ENCODE measurements around the gene XPNPEP2.

XPNPEP2 gene

DNA sequence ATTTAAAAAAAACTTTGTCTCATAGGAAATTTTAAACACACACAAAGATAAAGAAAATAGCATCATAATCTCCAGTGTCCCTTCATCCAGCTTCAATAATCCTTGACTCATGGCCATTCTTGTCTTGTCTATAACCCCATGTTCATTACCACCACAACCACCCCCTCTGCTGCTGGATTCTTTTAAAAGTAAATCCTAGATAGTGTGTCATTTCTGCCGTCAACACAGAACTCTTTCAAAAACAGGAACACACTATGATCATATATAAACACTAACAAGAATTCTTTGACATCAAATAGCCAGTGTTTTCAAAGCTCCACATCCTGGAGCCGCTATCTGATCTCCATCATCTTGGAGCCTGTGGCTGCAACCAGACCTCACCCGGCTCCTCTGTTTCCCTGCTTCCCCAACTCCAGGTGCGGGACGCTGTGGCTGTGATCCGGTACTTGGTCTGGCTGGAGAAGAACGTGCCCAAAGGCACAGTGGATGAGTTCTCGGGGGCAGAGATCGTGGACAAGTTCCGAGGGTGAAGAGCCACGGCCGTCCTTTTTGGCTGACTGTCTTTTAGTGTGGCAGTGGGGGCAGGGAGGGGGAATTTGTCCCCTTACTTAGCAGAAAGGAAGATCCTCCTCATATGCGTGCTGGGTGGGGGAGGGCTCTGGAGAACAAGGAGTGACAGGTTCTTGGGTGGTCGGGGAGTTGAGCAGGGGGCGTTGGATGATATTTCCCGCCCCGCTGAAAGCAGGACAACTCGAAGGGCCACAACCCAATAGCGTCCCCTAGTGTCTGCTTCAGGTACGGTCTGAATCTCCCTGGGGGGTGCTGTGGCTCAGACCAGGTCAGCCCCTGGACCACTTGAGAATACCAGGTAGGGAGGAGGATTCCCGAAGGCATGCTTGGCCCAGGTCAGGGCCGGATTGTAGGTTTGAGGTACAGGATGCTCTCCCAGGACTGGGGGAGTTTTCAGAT lies 15.6 kb downstream of the XPNPEP2 start:
- no peak for DNase-seq (ENCODE audit: low spot score)

DNA sequence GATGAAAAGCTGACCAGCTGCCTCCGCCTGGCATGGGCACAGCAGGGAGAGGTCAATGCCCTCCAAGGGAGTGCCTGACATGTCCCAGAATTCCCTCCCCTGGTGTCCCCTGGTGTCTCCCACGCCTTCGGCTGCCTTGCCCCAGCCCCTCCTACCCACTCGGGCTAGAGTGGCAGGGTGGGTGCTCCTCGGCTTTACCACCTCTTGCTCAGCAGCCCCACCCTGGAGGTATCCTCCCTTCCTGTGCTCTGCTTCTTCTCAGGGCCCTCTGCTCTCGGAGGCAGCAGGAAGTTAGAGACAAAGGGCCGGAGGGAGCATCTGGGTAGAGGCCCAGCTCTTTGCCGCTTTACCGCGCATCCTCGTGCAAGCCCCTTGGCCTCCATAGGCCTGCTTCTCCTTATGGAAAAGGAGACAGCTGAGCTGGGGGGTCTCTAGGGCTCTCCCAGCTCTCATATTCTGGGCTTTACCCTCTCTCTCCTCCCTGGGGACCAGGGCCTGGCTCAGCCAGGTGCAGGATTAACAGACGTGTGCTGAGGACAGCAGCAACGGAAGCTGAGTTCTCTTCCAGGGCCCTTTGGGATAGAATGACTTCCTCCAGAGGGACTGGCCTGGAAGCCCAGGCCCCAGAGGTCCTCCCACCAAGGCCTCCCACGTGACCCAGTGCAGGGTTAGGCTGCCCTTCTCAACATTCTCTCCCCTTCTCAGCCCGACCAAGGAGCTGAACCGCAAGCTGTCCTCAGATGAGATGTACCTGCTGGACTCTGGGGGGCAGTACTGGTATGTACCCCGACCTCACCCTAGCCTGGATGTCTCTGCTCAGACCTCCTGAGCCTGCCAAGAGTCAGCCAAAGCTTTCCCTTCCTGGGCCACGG lies 17.2 kb downstream of the XPNPEP2 start:
- DNase-seq (ENCODE audit: low spot score) = no peak

DNA sequence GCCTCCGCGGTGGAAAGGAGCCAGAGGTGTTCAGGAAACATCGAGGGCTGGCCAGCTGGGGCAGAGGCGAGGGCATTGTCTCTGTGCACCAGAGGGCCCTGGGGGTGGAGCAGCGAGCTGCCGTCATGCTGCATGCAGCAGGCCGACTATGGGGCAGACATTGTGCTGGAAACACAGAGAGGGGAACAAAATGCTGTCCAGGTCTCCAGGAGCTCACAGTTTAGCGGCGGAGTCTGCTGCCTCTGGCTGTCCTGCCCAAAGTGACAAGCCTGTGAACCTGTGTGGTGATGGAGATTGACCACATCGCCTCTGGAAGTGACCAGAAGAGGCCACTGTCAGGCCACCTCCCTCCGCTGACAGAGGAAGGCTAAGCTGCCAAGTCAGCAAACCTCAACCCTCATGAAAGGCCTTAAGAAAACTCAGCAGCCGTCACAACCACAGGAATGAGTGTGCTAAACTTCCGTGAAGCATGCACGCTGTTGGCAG lies 20.8 kb downstream of the XPNPEP2 start:
- DNase-seq (ENCODE audit: low spot score) = no peak

DNA sequence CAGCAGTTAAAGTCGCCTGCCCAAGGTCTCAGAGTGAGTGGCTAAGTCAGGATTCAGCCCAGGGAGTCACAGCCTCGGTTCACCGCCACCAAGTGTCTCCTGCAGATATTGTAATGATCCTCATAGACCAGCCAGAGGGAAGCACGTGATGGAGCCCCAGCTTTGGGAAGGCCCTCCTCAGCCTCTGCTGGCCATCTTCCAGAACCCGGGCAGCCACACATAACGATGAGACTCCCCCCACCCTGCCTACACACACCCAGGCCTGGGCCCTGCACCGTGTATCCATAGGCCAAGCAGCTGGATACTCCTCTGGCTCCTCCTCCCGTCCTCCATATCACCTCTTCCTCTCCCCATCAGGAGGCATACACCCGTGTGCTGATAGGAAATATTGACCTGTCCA lies 21.4 kb downstream of the XPNPEP2 start:
- no peak for DNase-seq (ENCODE audit: low spot score)

DNA sequence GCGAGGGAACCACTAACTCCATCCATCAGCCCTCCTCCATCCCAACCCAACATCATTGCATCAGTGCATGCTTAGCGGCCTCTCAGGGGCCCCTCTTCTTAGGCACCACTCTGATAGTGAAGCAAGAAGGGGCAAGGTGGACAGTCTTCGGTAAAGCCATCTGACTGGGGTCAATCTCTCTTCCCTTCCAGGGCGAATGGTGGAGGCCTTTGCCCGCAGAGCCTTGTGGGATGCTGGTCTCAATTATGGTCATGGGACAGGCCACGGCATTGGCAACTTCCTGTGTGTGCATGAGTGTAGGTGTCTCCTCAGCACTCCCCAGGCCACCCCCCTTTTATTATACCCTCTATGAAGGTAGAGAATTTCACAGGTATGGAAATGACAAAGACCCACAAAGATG lies 22.2 kb downstream of the XPNPEP2 start:
- no peak for DNase-seq (ENCODE audit: low spot score)

DNA sequence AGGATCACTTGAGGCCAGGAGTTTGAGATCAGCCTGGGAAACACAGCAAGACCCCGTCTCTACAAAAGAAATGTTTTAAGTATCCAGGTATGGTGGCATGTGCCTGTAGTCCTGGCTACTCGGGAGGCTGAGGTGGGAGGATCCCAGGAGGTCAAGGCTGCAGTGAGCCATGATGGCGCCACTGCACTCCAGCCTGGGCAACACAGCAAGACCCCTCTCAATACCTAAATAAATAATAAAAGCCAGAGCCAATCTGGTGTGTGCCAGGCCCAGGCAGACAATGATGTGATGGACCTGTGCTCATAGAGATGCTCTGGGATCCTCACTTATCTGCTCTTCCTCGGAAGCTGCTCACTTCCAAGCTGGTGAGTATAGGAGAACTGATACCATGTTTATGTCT lies 22.8 kb downstream of the XPNPEP2 start:
- DNase-seq (ENCODE audit: low spot score) = no peak

DNA sequence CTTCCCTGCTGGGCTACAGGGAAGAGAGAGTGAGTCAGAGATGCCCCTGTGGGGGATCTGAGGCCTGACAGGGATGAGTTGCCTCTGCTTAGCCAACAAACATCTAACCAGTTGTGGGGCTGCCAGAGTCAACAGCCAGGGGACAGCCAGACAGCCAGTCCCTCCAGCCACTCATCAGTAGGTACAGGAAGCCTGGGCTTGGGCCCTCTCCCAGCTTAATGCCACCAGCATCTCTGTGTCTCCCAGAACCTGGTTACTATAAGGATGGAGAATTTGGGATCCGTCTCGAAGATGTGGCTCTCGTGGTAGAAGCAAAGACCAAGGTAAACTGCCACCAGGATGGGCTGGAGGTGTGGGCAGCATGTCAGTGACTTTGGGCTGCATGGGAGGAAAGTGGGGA lies 23.7 kb downstream of the XPNPEP2 start:
- DNase-seq (ENCODE audit: low spot score) = no peak

DNA sequence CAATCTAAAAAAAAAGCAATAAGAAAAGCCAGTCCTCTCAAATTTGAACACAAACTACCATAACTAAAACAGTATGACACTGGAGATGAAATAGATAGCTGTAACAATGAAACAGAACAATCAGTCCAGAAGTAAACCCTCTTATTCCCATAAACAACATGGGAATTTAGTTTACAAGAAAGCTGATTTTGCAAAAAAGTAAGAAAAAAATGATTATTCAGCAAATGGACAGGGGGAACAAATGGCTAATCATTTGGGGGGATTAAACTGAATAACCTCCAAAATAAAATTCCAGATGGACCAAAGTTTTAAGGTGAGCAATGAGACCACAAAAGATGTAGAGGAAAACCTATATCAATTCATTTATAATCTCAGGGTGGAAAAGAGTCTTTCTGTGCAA lies 24.9 kb downstream of the XPNPEP2 start:
- DNase-seq (ENCODE audit: low spot score) = no peak

DNA sequence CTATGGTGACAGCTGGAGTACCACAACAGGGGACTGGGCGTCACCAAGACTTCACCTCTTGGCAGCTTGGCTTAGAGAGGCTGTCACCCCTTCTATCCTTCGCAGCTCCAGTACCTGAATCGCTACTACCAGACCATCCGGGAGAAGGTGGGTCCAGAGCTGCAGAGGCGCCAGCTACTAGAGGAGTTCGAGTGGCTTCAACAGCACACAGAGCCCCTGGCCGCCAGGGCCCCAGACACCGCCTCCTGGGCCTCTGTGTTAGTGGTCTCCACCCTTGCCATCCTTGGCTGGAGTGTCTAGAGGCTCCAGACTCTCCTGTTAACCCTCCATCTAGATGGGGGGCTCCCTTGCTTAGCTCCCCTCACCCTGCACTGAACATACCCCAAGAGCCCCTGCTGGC lies 29.4 kb downstream of the XPNPEP2 start:
- no peak for DNase-seq (ENCODE audit: low spot score)

DNA sequence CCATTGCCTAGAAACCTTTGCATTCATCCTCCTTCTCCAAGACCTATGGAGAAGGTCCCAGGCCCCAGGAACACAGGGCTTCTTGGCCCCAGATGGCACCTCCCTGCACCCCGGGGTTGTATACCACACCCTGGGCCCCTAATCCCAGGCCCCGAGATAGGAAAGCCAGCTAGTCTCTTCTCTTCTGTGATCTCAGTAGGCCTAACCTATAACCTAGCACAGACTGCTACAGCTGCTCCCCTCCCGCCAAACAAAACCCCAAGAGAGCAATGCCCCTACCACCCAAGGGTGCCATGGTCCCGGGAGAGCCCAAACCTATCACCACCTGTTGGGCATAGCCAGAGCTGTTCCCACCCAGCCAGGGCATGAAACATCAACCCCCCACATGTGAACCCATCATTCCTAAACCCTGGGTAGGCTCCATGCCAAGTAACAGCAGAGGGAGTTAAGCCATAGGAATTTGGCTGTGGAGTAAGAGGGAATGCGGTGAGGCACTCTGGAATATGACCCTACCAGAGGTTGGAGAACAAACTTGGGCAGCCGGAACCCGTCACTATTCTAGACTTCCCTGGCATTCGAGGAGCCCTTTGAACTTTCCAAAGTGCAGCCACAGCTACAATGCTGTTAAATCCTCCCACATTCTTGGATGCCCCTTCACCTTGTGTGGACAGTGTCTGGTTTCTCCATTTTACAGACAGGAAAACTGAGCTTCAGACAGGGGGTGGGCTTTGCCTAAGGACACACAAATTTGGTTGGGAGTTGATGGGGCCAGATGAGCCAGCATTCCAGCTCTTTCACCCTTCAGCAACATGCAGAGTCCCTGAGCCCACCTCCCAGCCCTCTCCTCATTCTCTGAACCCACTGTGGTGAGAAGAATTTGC lies 30.0 kb downstream of the XPNPEP2 start:
- DNase-seq (ENCODE audit: low spot score) = no peak

DNA sequence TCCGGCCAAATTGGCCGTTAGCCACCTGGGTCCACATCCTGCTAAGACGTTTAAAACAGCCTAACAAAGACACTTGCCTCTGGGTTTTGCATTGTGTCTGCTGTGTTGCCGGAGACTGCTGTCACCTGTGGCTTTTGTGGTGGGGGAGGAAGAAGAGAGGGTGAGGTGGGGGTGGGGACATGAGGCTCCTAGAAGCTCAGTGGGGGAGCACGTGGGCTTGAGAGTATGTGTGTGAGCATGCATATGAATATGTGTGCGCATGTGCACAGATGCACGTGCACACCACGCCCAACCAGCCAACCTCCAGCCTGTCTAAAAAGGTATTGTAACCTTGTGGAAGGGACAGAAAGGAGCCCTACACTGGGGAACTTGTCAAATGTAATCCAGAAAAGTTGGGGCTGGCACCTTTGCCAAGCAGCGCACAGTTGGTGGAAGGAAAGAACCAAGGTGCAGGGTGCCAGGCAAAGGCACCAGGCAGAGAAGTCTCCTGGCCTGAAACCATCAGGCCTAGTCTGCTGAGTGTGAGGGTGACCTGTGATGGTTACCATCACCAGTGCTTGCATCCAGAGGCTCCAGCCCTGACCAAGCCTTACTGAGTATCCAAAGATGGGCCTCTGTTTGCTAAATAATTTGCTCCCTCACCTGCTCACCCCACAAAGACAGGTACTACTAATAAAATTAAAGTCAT lies 30.8 kb downstream of the XPNPEP2 start:
- no peak for DNase-seq (ENCODE audit: low spot score)

DNA sequence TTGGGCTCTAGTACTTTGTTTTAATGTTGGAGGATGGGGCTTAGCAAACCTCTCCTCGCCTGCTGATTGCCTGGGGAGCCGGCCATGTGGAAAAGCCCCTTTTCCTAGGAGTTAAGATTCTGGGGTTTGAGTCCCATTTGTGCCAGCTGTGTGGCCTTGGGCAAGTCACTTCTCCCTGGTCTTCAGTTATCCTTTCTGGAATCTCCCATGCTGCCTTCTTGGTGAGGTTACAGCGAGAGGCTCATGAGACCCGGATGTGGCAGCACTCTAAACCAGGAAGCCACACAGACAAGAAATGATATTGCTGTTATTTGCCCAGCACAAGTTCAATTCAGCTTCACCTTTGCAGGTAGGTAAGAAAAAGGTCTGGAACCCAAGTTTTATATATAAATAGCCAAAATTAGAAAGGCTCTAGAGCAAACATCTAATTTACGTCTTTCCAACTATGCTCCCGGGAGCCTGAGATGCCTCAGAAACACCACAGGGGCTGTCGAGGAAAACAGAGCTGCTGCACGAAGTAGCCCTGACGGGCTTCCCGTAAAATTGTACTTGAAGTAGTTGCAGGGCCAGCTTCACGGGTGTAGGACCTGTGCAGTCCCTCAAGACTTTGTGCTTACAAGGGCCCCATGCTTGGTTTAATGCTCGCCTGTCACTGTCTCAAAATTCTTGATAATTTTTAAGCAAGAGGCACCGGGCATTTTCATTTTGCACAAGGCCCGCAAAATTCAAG lies 32.7 kb downstream of the XPNPEP2 start:
- no peak for DNase-seq (ENCODE audit: low spot score)

DNA sequence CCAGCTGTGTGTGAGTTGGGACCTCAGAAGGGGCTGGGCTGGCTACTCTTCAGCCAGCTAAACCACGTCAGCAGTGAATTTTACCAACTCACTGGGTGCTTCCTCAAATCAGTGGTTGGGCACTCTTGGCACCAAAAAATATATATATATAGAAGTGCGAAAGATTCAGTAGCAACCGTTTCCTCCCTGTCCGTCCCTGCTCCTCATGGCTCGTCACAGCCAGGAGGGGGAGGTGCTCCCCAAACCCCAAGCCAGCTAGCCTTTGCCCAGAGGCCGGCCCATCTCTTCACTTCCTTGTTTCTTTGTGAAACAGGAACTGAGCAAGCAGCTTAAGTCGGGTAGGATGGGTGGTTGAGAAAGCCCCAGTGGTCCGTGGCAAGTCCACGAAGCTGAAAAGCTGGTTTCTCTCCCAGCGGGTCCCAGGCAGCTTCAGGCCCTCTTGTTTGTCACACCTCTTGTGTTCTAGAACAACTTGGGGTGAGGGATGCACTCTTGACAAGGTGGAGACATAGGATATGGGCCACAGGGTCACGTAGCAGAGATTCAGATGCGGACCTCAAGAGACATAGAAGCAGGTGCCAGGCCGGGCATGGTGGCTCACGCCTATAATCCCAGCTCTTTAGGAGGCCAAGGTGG lies 34.1 kb downstream of the XPNPEP2 start:
- DNase-seq (ENCODE audit: low spot score) = no peak

DNA sequence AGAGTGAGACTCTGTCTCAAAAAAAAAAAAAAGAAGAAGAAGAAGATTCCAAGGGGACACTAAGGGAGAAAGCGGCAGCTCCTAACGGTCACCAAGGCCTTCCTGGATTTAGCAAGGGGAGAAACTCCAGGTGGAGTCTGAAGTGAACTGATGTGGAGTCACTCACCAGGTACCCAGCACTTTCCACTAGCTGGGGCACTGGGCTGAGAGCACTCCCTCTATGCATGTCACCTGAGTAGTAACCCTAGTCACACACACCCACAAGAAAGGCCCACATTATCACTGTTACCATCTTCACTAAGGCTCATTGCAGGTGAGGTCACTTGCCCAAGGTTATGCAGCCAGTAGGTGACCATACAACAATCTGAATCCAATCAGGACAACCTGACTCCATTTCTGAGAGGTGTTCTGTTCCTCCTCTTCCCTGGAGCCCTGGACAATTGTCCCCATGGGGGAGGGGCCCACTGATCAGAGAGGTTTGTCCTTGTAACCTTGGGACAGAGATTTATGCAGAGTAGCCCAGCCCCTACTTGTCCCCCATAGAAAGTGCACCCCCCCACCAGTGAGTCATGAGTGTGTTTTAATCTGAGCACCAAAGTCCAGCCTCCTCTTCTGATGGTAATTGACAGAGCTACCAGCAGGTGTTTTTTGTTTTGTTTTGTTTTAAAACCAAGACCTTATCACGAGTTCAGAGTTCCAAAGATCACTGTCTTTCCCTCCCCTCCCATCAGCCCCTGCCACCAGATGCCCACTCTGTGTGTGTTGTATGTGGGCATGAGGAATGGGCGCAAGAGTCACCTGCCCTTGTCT lies 35.1 kb downstream of the XPNPEP2 start:
- DNase-seq (ENCODE audit: low spot score) = no peak

DNA sequence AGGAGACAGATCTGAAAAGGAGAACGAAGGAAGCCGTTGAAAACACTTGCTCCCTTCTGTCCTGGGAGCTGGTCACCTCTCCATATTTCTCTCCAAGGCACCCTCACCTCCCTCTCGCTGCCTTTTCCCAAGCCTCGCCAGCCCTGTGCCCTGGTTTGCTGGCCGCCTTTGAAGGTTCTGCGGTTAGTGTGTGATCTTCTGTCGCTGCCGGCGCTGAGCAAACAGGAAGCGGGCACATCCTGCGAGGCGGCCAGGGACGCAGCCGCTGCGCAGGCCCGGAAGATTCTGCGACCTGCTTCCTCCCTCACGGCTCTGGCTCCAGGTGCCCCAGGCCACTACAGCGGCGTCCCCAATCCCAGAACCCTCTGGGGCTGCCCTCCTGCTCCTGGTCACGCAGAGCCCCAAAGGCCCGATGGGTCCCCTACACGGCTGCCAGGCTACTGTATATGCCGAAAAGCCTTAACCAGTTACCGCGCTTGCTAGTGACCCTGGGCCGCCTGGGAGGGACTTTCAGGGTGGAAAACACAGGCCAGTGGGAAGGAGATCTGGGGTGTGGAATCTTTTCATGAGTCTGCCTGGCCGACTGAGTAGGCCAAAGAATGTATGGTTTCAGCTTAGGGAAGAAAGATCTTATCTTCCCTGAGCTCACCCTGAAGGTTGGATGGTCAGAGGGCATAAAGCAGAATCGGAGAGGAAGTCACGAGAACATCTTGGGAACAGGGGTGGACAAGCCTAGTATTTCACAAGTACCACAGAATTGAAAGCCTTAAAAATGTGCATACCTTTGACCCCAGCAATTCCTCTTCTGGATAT lies 38.6 kb downstream of the XPNPEP2 start:
- no peak for DNase-seq (ENCODE audit: low spot score)

DNA sequence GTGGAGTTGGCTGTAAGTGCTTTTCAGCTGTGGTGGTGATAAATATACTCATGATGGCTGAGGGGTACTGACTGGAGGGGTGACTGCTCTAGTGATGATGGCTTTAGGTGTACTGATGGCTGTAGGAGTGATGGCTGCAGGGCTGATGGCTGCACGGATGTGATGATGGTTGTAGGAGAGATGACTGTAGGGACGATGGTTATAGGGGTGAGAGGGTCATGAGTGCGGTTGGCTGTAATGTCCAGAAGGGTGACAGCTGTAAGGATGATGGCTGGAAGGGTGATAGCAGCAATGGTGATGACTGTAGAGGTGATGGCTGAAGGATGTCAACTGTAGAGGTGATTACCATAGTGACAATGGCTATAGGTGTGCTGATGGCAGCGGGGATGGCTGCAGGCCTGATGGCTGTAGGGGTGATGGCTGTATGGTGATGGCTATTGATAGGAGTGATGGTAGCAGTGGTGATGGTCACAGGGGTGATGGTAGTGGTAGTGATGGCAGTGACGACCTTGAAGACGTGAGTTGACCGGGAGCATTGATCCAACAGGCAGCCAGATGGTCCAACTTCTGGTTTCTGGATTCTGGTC lies 40.4 kb downstream of the XPNPEP2 start:
- no peak for DNase-seq (ENCODE audit: low spot score)

DNA sequence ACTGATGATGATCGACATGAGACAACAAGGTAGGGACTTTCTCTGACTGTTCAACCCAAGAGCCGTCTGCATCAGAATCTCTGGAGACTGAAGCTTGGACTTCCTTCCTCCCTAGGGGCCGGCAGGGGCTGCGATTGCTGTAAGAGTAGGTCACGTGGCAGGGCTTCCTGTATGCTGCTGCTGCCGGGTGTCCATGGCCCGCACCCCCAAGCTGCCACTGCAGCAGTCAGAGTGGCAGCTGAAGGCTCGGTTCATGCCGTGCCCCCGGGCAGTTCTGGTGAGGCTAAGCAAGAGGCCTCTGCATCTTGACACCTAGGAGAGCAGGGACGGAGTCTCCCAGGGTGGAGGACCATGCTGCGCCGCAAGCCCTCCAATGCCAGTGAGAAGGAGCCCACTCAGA lies 41.0 kb downstream of the XPNPEP2 start, which contains the start of gene SASH3:
SASH3 (plus strand) TSS at position 203 of the 400 bp plus-strand sequence; CDS start at position 352, 149 bp downstream.
- DNase-seq (ENCODE audit: low spot score) = no peak
